Activated B cell treated with CpG ODN at 0.5 μM for 24 hours (primary cell): Measurements from ENCODE around the gene PPP2R5E. TPM values are rescaled to one million over a fixed set of nuclear protein-coding genes. Genes with fewer than 3 reads are reported as not detected.

ENCODE experiments used
- ATAC-seq: fragments of 200-7000 bp; cut with Tn5 transposase; one replicate; pipeline ENCODE4 v1.10.0; 2021; ENCODE audit warnings: low read depth, mild to moderate bottlenecking, moderate library complexity
- CTCF ChIA-PET: fragments of 350-600 bp; sonication (Branson Sonifier 250); formaldehyde crosslinking; loops from one replicate; lab custom pipeline; 2021; ENCODE audit warnings: antibody characterized with exemption; lab: Charles Lee
- POLR2A ChIA-PET: fragments of 350-600 bp; sonication (Branson Sonifier 250); formaldehyde crosslinking; loops from one replicate; lab custom pipeline; 2021; ENCODE audit warnings: antibody characterized with exemption; lab: Charles Lee
- DNase-seq: peaks from one replicate; pipeline ENCODE4 v3.0.0; 2022
- H3K27ac Mint-ChIP-seq: one replicate; pipeline ENCODE4 v1.8.0; 2020; ENCODE audit warnings: mixed read lengths
- H3K27me3 Mint-ChIP-seq: one replicate; pipeline ENCODE4 v1.8.0; 2021; ENCODE audit warnings: mixed read lengths
- H3K36me3 Mint-ChIP-seq: one replicate; pipeline ENCODE4 v1.8.0; 2021; ENCODE audit warnings: low read depth, mixed read lengths
- H3K4me1 Mint-ChIP-seq: one replicate; pipeline ENCODE4 v1.8.0; 2021; ENCODE audit warnings: mixed read lengths
- H3K4me3 Mint-ChIP-seq: one replicate; pipeline ENCODE4 v1.8.0; 2020; ENCODE audit warnings: mild to moderate bottlenecking, mixed read lengths
- H3K9me3 Mint-ChIP-seq: one replicate; pipeline ENCODE4 v1.8.0; 2020; ENCODE audit warnings: mixed read lengths
- CTCF ChIP-seq: fragments of 200-600 bp; IDR thresholded peaks from one replicate; pipeline ENCODE4 v1.8.0; 2022; ENCODE audit warnings: antibody characterized with exemption, mild to moderate bottlenecking
- intact Hi-C: fragments of 100-400 bp; cut with micrococcal nuclease; formaldehyde crosslinking; loops from one replicate; pipeline ENCODE4 v1.15.1; 2024
- total RNA-seq: library from RNA; stranded (reverse); gene quantifications from 2 replicates; pipeline ENCODE4 v1.2.3, GENCODE V29; 2022

The PPP2R5E gene
- total RNA-seq, 1 donor from 2014 or later: 44.8 TPM

DNA sequence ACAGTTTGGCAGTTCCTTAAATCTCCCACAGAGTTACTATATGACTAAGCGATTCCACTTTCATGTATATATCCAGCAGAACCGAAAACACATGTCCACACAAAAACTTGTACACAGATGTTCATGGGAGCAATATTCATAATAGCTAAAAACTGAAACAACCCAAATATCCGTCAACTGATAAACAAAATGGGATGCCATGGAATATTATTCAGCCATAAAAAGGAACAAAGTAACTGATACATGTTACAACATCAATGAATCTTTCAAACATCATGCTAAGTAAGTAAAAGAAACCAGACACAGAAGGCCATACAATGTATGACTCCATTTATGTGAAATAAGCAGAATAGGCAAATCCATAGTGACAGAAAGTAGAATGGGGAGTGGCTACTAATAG is 144.2 kb downstream of the PPP2R5E start:
- Mint-ChIP-seq H3K36me3 (peaks cover 53% of the 10 kb centered on the region), H3K27ac (no peak overlapping the region), H3K9me3 (peaks cover 4% of the 10 kb centered on the region), H3K4me1 (no peaks in the 10 kb centered on the region), H3K4me3 (no peak overlapping the region), H3K27me3 (no peaks in the 10 kb centered on the region)
- ChIA-PET POLR2A (no interaction called here), CTCF (no interaction called here)
- no peak for TF ChIP-seq CTCF
- DNase-seq (no peak), ATAC-seq (no peak)
- intact Hi-C loops: no loop called here

DNA sequence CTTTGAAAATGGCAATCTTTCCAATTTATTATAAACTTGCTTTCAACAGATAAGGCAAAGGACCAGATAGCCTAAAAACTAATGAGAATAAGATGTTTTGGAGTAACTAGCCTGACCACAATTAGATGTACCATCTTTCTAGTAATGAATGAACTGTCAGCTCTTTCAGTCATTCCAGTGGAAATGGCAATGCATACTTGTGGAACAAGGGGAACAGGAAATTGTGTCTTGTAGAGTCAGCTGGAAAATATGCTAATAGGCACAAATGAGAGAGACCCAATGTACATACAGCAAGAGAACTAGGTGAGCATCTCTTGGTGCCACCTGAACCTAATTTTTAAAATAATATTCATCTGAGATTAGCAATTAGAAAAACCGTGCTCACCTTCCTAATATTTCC is 148.3 kb downstream of the PPP2R5E start:
- intact Hi-C loops: no loop called here
- no peaks in the 10 kb centered on the region for H3K27me3 Mint-ChIP-seq
- DNase-seq: no peak
- peaks cover 4% of the 10 kb centered on the region for H3K9me3 Mint-ChIP-seq
- no peak overlapping the region for H3K27ac Mint-ChIP-seq
- POLR2A ChIA-PET: no interaction called here
- no peak overlapping the region for H3K4me3 Mint-ChIP-seq
- no peak for TF ChIP-seq CTCF
- ATAC-seq: no peak
- H3K36me3 Mint-ChIP-seq: peaks cover 68% of the 10 kb centered on the region
- H3K4me1 Mint-ChIP-seq: no peaks in the 10 kb centered on the region
- CTCF ChIA-PET: no interaction called here

- intact Hi-C loops: no loop called here
- no peak overlapping the region for H3K27ac Mint-ChIP-seq
- H3K9me3 Mint-ChIP-seq: peaks cover 4% of the 10 kb centered on the region
- H3K4me3 Mint-ChIP-seq: no peak overlapping the region
- no peaks in the 10 kb centered on the region for H3K4me1 Mint-ChIP-seq
- no peak for DNase-seq
- TF ChIP-seq CTCF: no peak
- no peak for ATAC-seq
- peaks cover 68% of the 10 kb centered on the region for H3K36me3 Mint-ChIP-seq
- H3K27me3 Mint-ChIP-seq: no peaks in the 10 kb centered on the region
- ChIA-PET POLR2A (interaction anchor here (0.7 kb wide), 1 partner anchor 363 kb away, joined by 5 read pairs; no protein-coding TSS in a partner anchor), CTCF (no interaction called here)
Measured at GRCh38 chr14:63394432-63394831, 148.7 kb downstream of the PPP2R5E start.

- no peak for DNase-seq
- H3K9me3 Mint-ChIP-seq: no peaks in the 10 kb centered on the region
- no peak overlapping the region for H3K27ac Mint-ChIP-seq
- H3K27me3 Mint-ChIP-seq: no peaks in the 10 kb centered on the region
- ChIA-PET POLR2A (no interaction called here), CTCF (no interaction called here)
- intact Hi-C loops: no loop called here
- ATAC-seq: no peak
- H3K4me3 Mint-ChIP-seq: no peak overlapping the region
- no peak for TF ChIP-seq CTCF
- H3K4me1 Mint-ChIP-seq: no peaks in the 10 kb centered on the region
- H3K36me3 Mint-ChIP-seq: peaks cover 69% of the 10 kb centered on the region
Measured at GRCh38 chr14:63393012-63393411, 150.2 kb downstream of the PPP2R5E start.

GRCh38 chr14:63392236-63392635 is 150.9 kb downstream of the PPP2R5E start:
- Mint-ChIP-seq H3K9me3 (no peaks in the 10 kb centered on the region), H3K4me1 (no peaks in the 10 kb centered on the region), H3K27ac (no peak overlapping the region), H3K36me3 (peaks cover 73% of the 10 kb centered on the region), H3K27me3 (no peaks in the 10 kb centered on the region), H3K4me3 (no peak overlapping the region)
- no peak for DNase-seq
- TF ChIP-seq CTCF: no peak
- no peak for ATAC-seq
- ChIA-PET CTCF (interaction anchor here (1.5 kb wide), 1 partner anchor 11 kb away, joined by 3 read pairs; no protein-coding TSS in a partner anchor), POLR2A (no interaction called here)
- intact Hi-C loops: no loop called here
